Right cardiac atrium (tissue), 5 donors: ENCODE results near the gene CLPSL2. TPM values are rescaled to one million over a fixed set of nuclear protein-coding genes. Genes with fewer than 3 reads are reported as not detected.
A peak's percentile ranks its signal among the peaks of the same experiment; 100 is the strongest.

ENCODE experiments used
- ATAC-seq, 2 donors: fragments of 200-7000 bp; cut with Tn5 transposase; one replicate each; pipeline versions ENCODE4 v1.8.0 to v1.9.1; 2020; ENCODE audit warnings: moderate library complexity in 2 of 2, mild to moderate bottlenecking in 1 of 2
- DNase-seq, 3 donors: peaks; one replicate each; pipeline ENCODE4 v3.0.0-alpha.2; 2020
- H3K27ac ChIP-seq: one replicate; pipeline ENCODE4 v1.5.1; 2013; ENCODE audit warnings: mild to moderate bottlenecking, low read length, control low read depth, moderate library complexity
- H3K27me3 ChIP-seq: one replicate; pipeline ENCODE4 v1.6.1; 2013; ENCODE audit not compliant: control insufficient read depth, insufficient read depth
- H3K4me1 ChIP-seq: one replicate; pipeline ENCODE4 v1.6.1; 2013; ENCODE audit warnings: low read length; ENCODE audit not compliant: control insufficient read depth, insufficient read depth
- H3K4me3 ChIP-seq: one replicate; pipeline ENCODE4 v1.5.1; 2013; ENCODE audit warnings: low read length, control low read depth
- H3K9me3 ChIP-seq: one replicate; pipeline ENCODE4 v1.6.1; 2013; ENCODE audit warnings: low read length; ENCODE audit not compliant: control insufficient read depth
- WGBS: extraction: QIAGEN DNeasy Blood & Tissue Kit; methylation state at CpG from one replicate; pipeline ENCODE4 v1.1.7; 2013; 5-methylcytosine and 5-hydroxymethylcytosine counted together
- intact Hi-C, 4 donors: fragments of 100-400 bp; cut with DNase I; formaldehyde crosslinking; loops; one replicate each; pipeline versions ENCODE4 v1.11.0 to v1.14.0; 2022 to 2023
- polyA plus RNA-seq: library from polyadenylated mRNA; stranded (reverse); fragments of 200-250 nt; gene quantifications from one replicate; pipeline ENCODE4 v1.2.3, GENCODE V29; 2013
- total RNA-seq, 4 donors: library from RNA; stranded (reverse); fragmentation: NEBNext Ultra II Directional; extraction: Animal tissue kit (Norgen Biotek cat#: 25700); gene quantifications; one replicate each; pipeline ENCODE4 v1.2.1, GENCODE V29; 2021
- donor health status: healthy with polysubstance abuse.
- donor health status: DM: no; HTN: yes; CAD: no.
- donor health status: DM: no; HTN: no; CAD: no.
- donor health status: DM: no; HTN: yes; CAD: no; lungs with severe emphysema.
- donor health status: DM: yes; HTN: yes; CAD: no.

The CLPSL2 gene
- total and polyA plus RNA-seq, 5 donors = not detected

GRCh38 chr6:35808688-35809087, 32.3 kb downstream of the CLPSL2 start:
- no peak for ATAC-seq
- no peaks in the 10 kb centered on the region for H3K4me1 ChIP-seq
- H3K9me3 ChIP-seq = no peaks in the 10 kb centered on the region
- intact Hi-C loops = no loop called here
- WGBS = 33% methylated on average over 3 of the region's 3 CpGs
- DNase-seq = no peak
- no peak overlapping the region for H3K4me3 ChIP-seq
- no peak overlapping the region for H3K27ac ChIP-seq
- no peaks in the 10 kb centered on the region for H3K27me3 ChIP-seq

- Histone ChIP-seq H3K9me3 (no peaks in the 10 kb centered on the region), H3K27ac (no peak overlapping the region), H3K4me3 (no peak overlapping the region), H3K27me3 (no peaks in the 10 kb centered on the region), H3K4me1 (no peaks in the 10 kb centered on the region)
- intact Hi-C loops = no loop called here
- ATAC-seq (no peak), DNase-seq (no peak)
- 76% methylated on average over 5 of the region's 5 CpGs for WGBS
Measured at GRCh38 chr6:35809809-35810208, 33.4 kb downstream of the CLPSL2 start.

GRCh38 chr6:35810971-35811698, 34.7 kb downstream of the CLPSL2 start:
- DNase-seq (no peak), ATAC-seq (peak in 1 of 2 donors; percentile 11)
- Histone ChIP-seq H3K9me3 (no peaks in the 10 kb centered on the region), H3K27ac (no peak overlapping the region), H3K4me1 (no peaks in the 10 kb centered on the region), H3K27me3 (no peaks in the 10 kb centered on the region), H3K4me3 (no peak overlapping the region)
- 62% methylated on average over 14 of the region's 14 CpGs for WGBS
- intact Hi-C loops = no loop called here

GRCh38 chr6:35811699-35811995, 35.2 kb downstream of the CLPSL2 start:
- H3K4me1 ChIP-seq = no peaks in the 10 kb centered on the region
- 70% methylated on average over 6 of the region's 6 CpGs for WGBS
- intact Hi-C loops = no loop called here
- DNase-seq = no peak
- no peak overlapping the region for H3K4me3 ChIP-seq
- no peak for ATAC-seq
- no peaks in the 10 kb centered on the region for H3K27me3 ChIP-seq
- no peaks in the 10 kb centered on the region for H3K9me3 ChIP-seq
- no peak overlapping the region for H3K27ac ChIP-seq

- H3K27me3 ChIP-seq = no peaks in the 10 kb centered on the region
- intact Hi-C loops = no loop called here
- no peak for ATAC-seq
- H3K4me3 ChIP-seq = no peak overlapping the region
- no peaks in the 10 kb centered on the region for H3K9me3 ChIP-seq
- no peaks in the 10 kb centered on the region for H3K4me1 ChIP-seq
- no peak for DNase-seq
- no peak overlapping the region for H3K27ac ChIP-seq
Measured at GRCh38 chr6:35817515-35817914, 41.1 kb downstream of the CLPSL2 start.

GRCh38 chr6:35823601-35824000, 47.2 kb downstream of the CLPSL2 start:
- WGBS = 87% methylated on average over 2 of the region's 2 CpGs
- Histone ChIP-seq H3K27me3 (no peaks in the 10 kb centered on the region), H3K4me3 (no peak overlapping the region), H3K27ac (no peak overlapping the region), H3K4me1 (no peaks in the 10 kb centered on the region), H3K9me3 (no peaks in the 10 kb centered on the region)
- intact Hi-C loops = no loop called here
- ATAC-seq (no peak), DNase-seq (no peak)

GRCh38 chr6:35824552-35825192, 48.3 kb downstream of the CLPSL2 start:
- ATAC-seq = no peak
- no peak for DNase-seq
- Histone ChIP-seq H3K4me3 (no peak overlapping the region), H3K27ac (no peak overlapping the region), H3K27me3 (no peaks in the 10 kb centered on the region), H3K4me1 (no peaks in the 10 kb centered on the region), H3K9me3 (no peaks in the 10 kb centered on the region)
- WGBS = 85% methylated on average over 5 of the region's 5 CpGs
- intact Hi-C loops = no loop called here

Other genes starting within 250 kb of the CLPSL2 start
- 100 to 1,000 TPM; 109 to 155 (median 111) TPM for gene FKBP5, start 87.7 kb upstream of the CLPSL2 start, total RNA-seq
- 75.0 TPM for gene FKBP5, start 87.7 kb upstream of the CLPSL2 start, polyA plus RNA-seq
- under 1 TPM in 1 of 4 donors, not detected in 3; 0.31 TPM for gene ARMC12, start 39.6 kb upstream of the CLPSL2 start, total RNA-seq
- 0.32 TPM for gene ARMC12, start 39.6 kb upstream of the CLPSL2 start, polyA plus RNA-seq
- gene CLPSL1, start 4.4 kb downstream of the CLPSL2 start, total RNA-seq = not detected
- not detected for gene CLPSL1, start 4.4 kb downstream of the CLPSL2 start, polyA plus RNA-seq
- gene CLPS, start 20.7 kb downstream of the CLPSL2 start, total RNA-seq = not detected
- not detected for gene CLPS, start 20.7 kb downstream of the CLPSL2 start, polyA plus RNA-seq
- gene LHFPL5, start 28.8 kb downstream of the CLPSL2 start, total RNA-seq = not detected
- not detected for gene LHFPL5, start 28.8 kb downstream of the CLPSL2 start, polyA plus RNA-seq
- 10 to 100 TPM; 20.1 to 24.0 (median 21.3) TPM for gene SRPK1, start 144.5 kb downstream of the CLPSL2 start, total RNA-seq
- gene SRPK1, start 144.5 kb downstream of the CLPSL2 start, polyA plus RNA-seq = 7.8 TPM
- under 1 TPM in 1 of 4 donors, not detected in 3; 0.29 TPM for gene SLC26A8, start 248.0 kb downstream of the CLPSL2 start, total RNA-seq
- not detected for gene SLC26A8, start 248.0 kb downstream of the CLPSL2 start, polyA plus RNA-seq